GM19043 (cell line): ENCODE measurements around the gene BIRC6.
"Not testable (repeated sequence)": the region's sequence is repeated elsewhere in the genome, so short reads cannot be mapped to it uniquely, and the experiment has no call there.

Experiments used
- ATAC-seq: cut with Tn5 transposase; IDR thresholded peaks from one replicate; pipeline ENCODE4 v1.9.1; 2021; ENCODE audit warnings: low read depth; ENCODE audit not compliant: unreplicated experiment

Gene BIRC6

GRCh38 chr2:32446369-32446768, 89.5 kb downstream of the BIRC6 start:
- ATAC-seq: no peak

- ATAC-seq: no peak
Observed at GRCh38 chr2:32450851-32451250, 94.0 kb downstream of the BIRC6 start.

DNA sequence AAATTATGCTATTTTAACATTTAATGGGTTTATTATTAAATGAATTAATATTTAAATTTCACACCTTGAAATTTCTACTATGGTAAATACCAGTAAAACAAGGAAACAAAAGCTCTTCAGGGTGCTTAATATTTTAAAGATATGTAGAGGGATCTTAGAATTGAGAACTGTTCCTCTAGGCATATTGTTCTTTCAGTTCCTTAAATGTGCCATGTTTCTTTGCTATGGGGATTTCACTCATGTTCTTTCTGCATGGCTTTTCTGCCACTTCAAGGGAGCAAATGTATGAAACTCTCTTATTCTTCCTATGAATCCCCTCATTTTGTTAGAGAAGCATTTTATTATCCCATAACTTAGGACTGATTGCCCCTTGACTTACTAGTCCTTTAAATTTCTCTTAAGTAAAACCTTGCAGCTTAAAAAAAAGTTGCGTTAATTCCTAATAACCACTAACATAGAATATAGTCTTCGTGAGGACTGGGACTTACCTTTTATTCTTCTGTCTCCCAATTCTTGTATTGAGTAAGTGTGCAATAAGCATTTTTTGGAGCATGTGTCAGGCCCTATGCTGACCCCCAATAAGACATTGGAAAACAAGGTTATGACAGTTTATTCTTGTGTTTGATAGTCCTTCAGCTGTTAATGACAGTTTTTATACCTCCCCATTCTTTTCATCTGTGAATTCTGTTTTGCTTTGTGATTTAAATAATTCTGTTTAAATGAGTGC, 95.7 kb downstream of the BIRC6 start:
- ATAC-seq: no peak

GRCh38 chr2:32453242-32454062, 96.6 kb downstream of the BIRC6 start:
- no peak for ATAC-seq

- ATAC-seq: no peak
Observed at GRCh38 chr2:32455816-32456215, 99.0 kb downstream of the BIRC6 start.

- ATAC-seq: no peak
Observed at GRCh38 chr2:32456808-32457207, 100.0 kb downstream of the BIRC6 start.

DNA sequence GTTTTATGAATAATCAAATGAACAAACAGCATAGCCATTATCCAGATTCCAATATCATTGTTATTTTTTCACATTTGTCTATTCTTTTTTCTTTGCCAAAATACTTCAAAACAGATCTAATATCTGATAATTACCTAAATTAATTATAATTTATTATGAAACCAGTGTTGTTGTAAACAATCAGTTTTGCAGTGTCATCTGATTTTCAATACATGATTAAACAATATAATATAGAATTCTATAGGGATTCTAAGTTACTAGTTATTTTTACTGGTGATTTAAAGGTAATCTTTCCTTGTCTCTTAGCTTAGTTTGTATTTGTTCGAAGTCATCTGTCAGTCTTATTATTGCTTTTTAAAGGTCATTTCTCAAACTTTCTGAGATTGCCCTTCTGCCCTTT, 101.0 kb downstream of the BIRC6 start:
- ATAC-seq: no peak

DNA sequence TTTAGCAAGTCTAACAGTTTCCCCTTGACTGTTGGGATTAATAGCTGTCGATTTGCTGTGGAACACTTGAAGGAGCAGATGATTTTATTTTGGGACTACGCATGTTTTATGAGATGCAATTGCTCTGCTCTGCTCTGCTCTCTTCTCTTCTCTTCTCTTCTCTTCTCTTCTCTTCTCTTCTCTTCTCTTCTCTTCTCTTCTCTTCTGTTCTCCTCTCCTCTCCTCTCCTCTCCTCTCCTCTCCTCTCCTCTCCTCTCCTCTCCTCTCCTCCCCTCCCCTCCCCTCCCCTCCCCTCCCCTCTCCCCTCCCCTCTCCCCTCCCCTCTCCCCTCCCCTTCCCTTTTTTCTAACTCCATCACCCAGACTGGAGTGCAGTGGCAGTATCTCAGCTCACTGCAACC, 104.0 kb downstream of the BIRC6 start:
- ATAC-seq: not testable (repeated sequence)

DNA sequence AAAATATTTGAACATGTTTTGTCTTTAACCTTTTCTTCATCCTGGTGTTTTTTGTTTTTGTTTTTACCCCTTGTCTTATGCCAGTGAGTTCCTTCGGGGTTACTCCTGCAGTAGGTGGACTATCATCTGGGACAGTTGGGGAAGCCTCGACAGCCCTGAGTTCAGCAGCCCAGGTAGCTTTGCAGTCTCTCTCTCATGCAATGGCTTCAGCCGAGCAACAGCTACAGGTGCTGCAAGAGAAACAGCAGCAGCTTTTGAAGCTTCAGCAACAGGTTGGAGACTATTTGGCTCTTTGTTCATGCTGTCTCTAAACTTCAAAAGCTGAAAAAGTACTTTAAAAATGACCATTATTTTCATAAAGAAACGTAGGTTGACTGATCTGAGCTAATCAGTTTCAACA, 106.3 kb downstream of the BIRC6 start:
- ATAC-seq: no peak

DNA sequence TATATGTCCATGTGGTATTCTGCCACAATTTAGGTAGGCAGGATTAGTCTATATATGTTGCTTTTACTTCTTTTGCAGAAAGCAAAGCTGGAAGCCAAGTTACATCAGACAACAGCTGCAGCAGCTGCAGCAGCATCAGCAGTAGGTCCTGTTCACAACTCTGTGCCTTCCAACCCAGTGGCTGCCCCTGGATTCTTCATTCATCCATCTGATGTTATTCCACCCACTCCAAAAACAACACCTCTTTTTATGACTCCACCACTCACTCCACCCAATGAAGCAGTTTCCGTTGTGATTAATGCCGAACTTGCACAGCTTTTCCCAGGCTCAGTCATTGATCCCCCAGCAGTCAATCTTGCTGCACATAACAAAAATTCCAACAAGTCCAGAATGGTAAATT, 107.6 kb downstream of the BIRC6 start:
- no peak for ATAC-seq

DNA sequence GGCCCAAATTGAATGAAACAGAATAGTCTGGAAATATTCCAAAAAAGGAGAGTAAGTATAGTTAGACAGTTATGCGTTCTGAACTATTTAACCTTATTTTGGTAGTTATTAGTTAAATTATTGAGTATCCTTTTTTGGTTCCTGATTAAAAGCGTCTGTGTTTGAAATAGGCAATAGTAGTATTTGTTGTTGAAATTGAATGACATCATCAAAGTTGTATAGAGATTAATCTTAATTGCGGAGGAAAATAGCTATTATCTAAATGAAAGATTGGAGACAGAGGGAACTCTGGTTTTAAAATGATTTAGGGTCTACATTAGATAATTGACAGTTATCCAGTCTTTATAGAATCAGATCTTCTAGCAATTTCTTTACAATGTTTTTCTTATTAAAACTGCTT, 115.8 kb downstream of the BIRC6 start:
- no peak for ATAC-seq

GRCh38 chr2:32474381-32474780, 117.6 kb downstream of the BIRC6 start:
- ATAC-seq: no peak

GRCh38 chr2:32478889-32479620, 122.2 kb downstream of the BIRC6 start:
- ATAC-seq: no peak

GRCh38 chr2:32479993-32480392, 123.2 kb downstream of the BIRC6 start:
- no peak for ATAC-seq

GRCh38 chr2:32482471-32482870, 125.6 kb downstream of the BIRC6 start:
- ATAC-seq: no peak

- no peak for ATAC-seq
Observed at GRCh38 chr2:32484937-32485336, 128.1 kb downstream of the BIRC6 start.

DNA sequence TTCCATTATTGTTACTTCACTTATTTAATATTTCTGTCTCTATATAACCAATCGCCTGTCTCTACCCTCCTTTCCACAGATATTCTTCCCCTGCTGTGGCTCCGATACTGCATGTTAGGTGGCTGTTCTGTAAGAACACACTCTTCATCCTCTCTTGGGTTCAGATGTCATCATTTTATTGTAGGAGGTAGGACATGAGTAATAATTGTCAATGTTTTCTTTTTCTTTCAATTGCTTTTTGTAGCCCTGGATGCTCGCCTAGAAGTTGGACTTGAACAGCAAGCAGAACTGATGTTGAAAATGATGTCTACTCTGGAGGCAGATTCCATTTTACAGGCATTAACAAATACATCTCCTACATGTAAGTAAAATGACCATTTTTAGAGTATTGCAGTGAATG, 128.6 kb downstream of the BIRC6 start:
- ATAC-seq: no peak

- ATAC-seq: no peak
Observed at GRCh38 chr2:32489061-32489460, 132.2 kb downstream of the BIRC6 start.

GRCh38 chr2:32491346-32491745, 134.5 kb downstream of the BIRC6 start:
- no peak for ATAC-seq

DNA sequence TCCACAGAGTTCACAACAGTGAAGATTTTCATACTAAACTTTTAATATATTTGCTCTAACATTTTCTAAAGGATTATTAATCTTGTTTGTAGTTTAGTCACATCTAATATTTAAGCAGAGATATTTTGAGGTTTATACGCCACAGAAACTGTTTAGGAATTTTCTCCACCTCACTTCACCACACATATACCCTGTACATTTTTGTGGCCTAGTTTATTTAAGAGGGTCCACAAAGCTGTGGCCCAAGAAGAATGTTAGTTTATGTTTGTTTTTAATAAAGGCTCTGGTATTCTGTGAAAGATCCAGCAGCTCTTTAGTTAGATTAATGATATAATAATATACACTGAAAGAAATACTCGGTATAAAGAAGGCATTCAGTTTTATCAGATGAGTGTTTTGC, 138.3 kb downstream of the BIRC6 start:
- ATAC-seq: no peak

GRCh38 chr2:32496662-32497061, 139.8 kb downstream of the BIRC6 start:
- ATAC-seq: no peak
